CD4-positive, alpha-beta T cell (primary cell): ENCODE results near the gene TRIM15. TPM values are rescaled to one million over a fixed set of nuclear protein-coding genes. Genes with fewer than 3 reads are reported as not detected.

Experiments used
- ATAC-seq: fragments of 200-7000 bp; cut with Tn5 transposase; one replicate; pipeline ENCODE4 v1.10.0; 2022; ENCODE audit warnings: mild to moderate bottlenecking; ENCODE audit not compliant: poor library complexity
- CTCF ChIA-PET: fragments of 350-600 bp; sonication (Branson Sonifier 250); formaldehyde crosslinking; loops from one replicate; lab custom pipeline; 2021; ENCODE audit warnings: antibody characterized with exemption, inconsistent platforms; lab: Charles Lee
- POLR2A ChIA-PET: fragments of 350-600 bp; sonication (Branson Sonifier 250); formaldehyde crosslinking; loops from one replicate; lab custom pipeline; 2021; ENCODE audit warnings: antibody characterized with exemption, inconsistent platforms; lab: Charles Lee
- DNase-seq, 14 experiments: peaks; one replicate each; pipeline ENCODE4 v3.0.0-alpha.2; 2013 to 2020; ENCODE audit warnings: mixed read lengths in 2 of 14
- H3K27ac ChIP-seq, 2 donors: one replicate each; pipeline versions ENCODE4 v1.5.1 to v1.7.0; 2013; ENCODE audit warnings: low read length in 2 of 2, low read depth in 1 of 2, mild to moderate bottlenecking in 1 of 2
- H3K27me3 ChIP-seq, 2 experiments: 1 replicate in 1 of 2; 2 replicates in 1 of 2; pipeline versions ENCODE4 v1.6.1 to v1.7.0; 2013; ENCODE audit warnings: low read length in 2 of 2, control low read depth in 1 of 2, mild to moderate bottlenecking in 1 of 2, moderate library complexity in 1 of 2; ENCODE audit not compliant: insufficient read depth in 2 of 2, control insufficient read depth in 1 of 2
- H3K36me3 ChIP-seq: one replicate; pipeline ENCODE4 v1.6.1; 2013; ENCODE audit warnings: low read length, control low read depth; ENCODE audit not compliant: insufficient read depth
- H3K4me1 ChIP-seq: one replicate; pipeline ENCODE4 v1.6.1; 2013; ENCODE audit warnings: low read length, control low read depth; ENCODE audit not compliant: insufficient read depth
- H3K4me3 ChIP-seq: one replicate; pipeline ENCODE4 v1.5.1; 2013; ENCODE audit warnings: mild to moderate bottlenecking, low read length, moderate library complexity
- H3K9me3 ChIP-seq, 2 experiments: 1 replicate in 1 of 2; 2 replicates in 1 of 2; pipeline versions ENCODE4 v1.6.1 to v1.7.0; 2013; ENCODE audit warnings: low read length in 2 of 2, mild to moderate bottlenecking in 2 of 2, control low read depth in 1 of 2, moderate library complexity in 1 of 2; ENCODE audit not compliant: control insufficient read depth in 1 of 2, insufficient read depth in 1 of 2
- H3K27ac Mint-ChIP-seq: one replicate; pipeline ENCODE4 v1.8.0; 2020; ENCODE audit warnings: mixed read lengths
- H3K27me3 Mint-ChIP-seq: one replicate; pipeline ENCODE4 v1.8.0; 2021; ENCODE audit warnings: mixed read lengths
- H3K36me3 Mint-ChIP-seq: one replicate; pipeline ENCODE4 v1.8.0; 2021; ENCODE audit warnings: low read depth, mixed read lengths
- H3K4me1 Mint-ChIP-seq: one replicate; pipeline ENCODE4 v1.8.0; 2021; ENCODE audit warnings: low read depth, mixed read lengths
- H3K4me3 Mint-ChIP-seq: one replicate; pipeline ENCODE4 v1.8.0; 2020; ENCODE audit warnings: mild to moderate bottlenecking, mixed read lengths
- H3K9me3 Mint-ChIP-seq: one replicate; pipeline ENCODE4 v1.8.0; 2020; ENCODE audit warnings: mixed read lengths
- CTCF ChIP-seq: fragments of 200-600 bp; IDR thresholded peaks from one replicate; pipeline ENCODE4 v1.8.0; 2022; ENCODE audit warnings: antibody characterized with exemption, mild to moderate bottlenecking
- intact Hi-C, 2 experiments: fragments of 100-400 bp; cut with DNase I in 1 of 2; cut with micrococcal nuclease in 1 of 2; formaldehyde crosslinking; loops; one replicate each; pipeline versions ENCODE4 v1.15.1 to v1.9.0; 2023 to 2025; cut with DNase I, micrococcal nuclease
- total RNA-seq, 174 experiments: library from RNA in 2 of 174; stranded (reverse) in 2 of 174; gene quantifications; one replicate each; pipeline ENCODE4 v1.2.3 and lab custom pipeline; 2021 to 2026

The TRIM15 gene
- total RNA-seq, 2 experiments from 2014 or later = not detected

DNA sequence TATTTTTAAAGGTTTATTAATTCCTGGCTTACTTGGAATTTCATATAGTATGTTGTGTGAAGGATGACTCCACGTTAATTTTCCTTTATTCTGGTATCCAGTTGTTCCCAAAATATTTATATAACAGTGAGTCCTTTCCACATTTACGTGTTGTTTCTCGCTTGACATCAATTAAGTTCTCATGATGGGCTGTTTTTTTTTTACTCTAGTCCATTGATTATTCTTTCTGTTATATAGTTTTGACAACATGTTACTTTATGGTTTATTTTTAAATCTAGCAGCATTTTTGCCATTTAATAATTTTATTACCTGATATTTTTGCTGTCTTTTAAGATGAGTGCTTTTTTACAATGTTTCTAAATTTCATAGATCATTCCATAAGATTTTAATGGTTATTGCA, 20.7 kb upstream of the TRIM15 start:
- no peak overlapping the region for H3K27ac Mint-ChIP-seq
- no peaks in the 10 kb centered on the region for H3K36me3 ChIP-seq
- no peak for TF ChIP-seq CTCF
- ATAC-seq (no peak), DNase-seq (no peak)
- H3K27me3 Mint-ChIP-seq = peaks cover 73% of the 10 kb centered on the region
- intact Hi-C loops = no loop called here
- POLR2A ChIA-PET = no interaction called here
- no peaks in the 10 kb centered on the region for H3K9me3 Mint-ChIP-seq
- CTCF ChIA-PET = interaction anchor here (1.3 kb wide), 1 partner anchor 11 kb away, joined by 3 read pairs; no protein-coding TSS in a partner anchor
- H3K4me3 Mint-ChIP-seq = no peak overlapping the region
- H3K27me3 ChIP-seq = peaks cover 0 to 7% of the 10 kb centered on the region in 2 experiments
- H3K9me3 ChIP-seq = no peaks in the 10 kb centered on the region
- no peaks in the 10 kb centered on the region for H3K4me1 ChIP-seq
- no peaks in the 10 kb centered on the region for H3K4me1 Mint-ChIP-seq
- H3K36me3 Mint-ChIP-seq = no peaks in the 10 kb centered on the region
- H3K27ac ChIP-seq = no peak overlapping the region
- H3K4me3 ChIP-seq = no peak overlapping the region

GRCh38 chr6:30143780-30144179, 19.6 kb upstream of the TRIM15 start:
- no peak overlapping the region for H3K27ac Mint-ChIP-seq
- ChIA-PET CTCF (interaction anchor here (1.3 kb wide), 1 partner anchor 13 kb away, joined by 3 read pairs; no protein-coding TSS in a partner anchor), POLR2A (no interaction called here)
- H3K36me3 Mint-ChIP-seq = no peaks in the 10 kb centered on the region
- Histone ChIP-seq H3K27ac (no peak overlapping the region), H3K4me1 (no peaks in the 10 kb centered on the region), H3K36me3 (no peaks in the 10 kb centered on the region), H3K4me3 (no peak overlapping the region), H3K27me3 (peaks cover 0 to 10% of the 10 kb centered on the region in 2 experiments), H3K9me3 (no peaks in the 10 kb centered on the region)
- no peaks in the 10 kb centered on the region for H3K4me1 Mint-ChIP-seq
- no peak for ATAC-seq
- H3K4me3 Mint-ChIP-seq = no peak overlapping the region
- no peaks in the 10 kb centered on the region for H3K9me3 Mint-ChIP-seq
- DNase-seq = no peak
- no peak for TF ChIP-seq CTCF
- intact Hi-C loops = no loop called here
- peaks cover 70% of the 10 kb centered on the region for H3K27me3 Mint-ChIP-seq

DNA sequence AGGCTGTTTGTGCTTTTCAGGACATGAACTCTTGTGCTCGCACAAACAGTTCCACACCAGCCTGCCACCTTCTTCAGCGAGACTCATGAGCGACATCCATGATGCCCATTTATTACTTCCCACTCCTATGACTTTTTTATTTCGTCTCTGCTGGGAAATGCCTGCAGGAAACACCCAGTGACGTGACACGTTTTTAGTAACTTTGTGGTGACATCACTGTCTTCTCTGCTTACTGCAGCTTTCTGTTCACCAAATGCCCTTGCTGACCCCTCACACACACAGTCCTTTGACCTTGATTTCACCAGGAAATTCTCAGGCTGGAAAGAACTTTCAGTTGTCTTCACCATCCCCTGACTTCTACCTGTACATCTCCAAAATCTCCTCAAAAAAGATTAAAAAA, 18.5 kb upstream of the TRIM15 start:
- no peaks in the 10 kb centered on the region for H3K36me3 ChIP-seq
- H3K9me3 ChIP-seq = no peaks in the 10 kb centered on the region
- H3K27ac ChIP-seq = no peak overlapping the region
- no peak for TF ChIP-seq CTCF
- no peak overlapping the region for H3K4me3 Mint-ChIP-seq
- POLR2A ChIA-PET = no interaction called here
- CTCF ChIA-PET = interaction anchor here (0.7 kb wide), 1 partner anchor 41 kb away, joined by 3 read pairs; no protein-coding TSS in a partner anchor
- intact Hi-C loops = no loop called here
- no peaks in the 10 kb centered on the region for H3K4me1 ChIP-seq
- peaks cover 66% of the 10 kb centered on the region for H3K27me3 Mint-ChIP-seq
- H3K27me3 ChIP-seq = peaks cover 0 to 10% of the 10 kb centered on the region in 2 experiments
- no peak overlapping the region for H3K4me3 ChIP-seq
- DNase-seq = no peak
- no peak overlapping the region for H3K27ac Mint-ChIP-seq
- no peaks in the 10 kb centered on the region for H3K9me3 Mint-ChIP-seq
- no peak for ATAC-seq
- no peaks in the 10 kb centered on the region for H3K36me3 Mint-ChIP-seq
- H3K4me1 Mint-ChIP-seq = no peaks in the 10 kb centered on the region
